ENCODE data around the gene CEP112. TPM values are rescaled to one million over a fixed set of nuclear protein-coding genes. Genes with fewer than 3 reads are reported as not detected.
"Not testable (repeated sequence)": the region's sequence is repeated elsewhere in the genome, so short reads cannot be mapped to it uniquely, and the experiment has no call there.

CEP112 gene
- total RNA-seq, 2 donors from 2014 or later = 5.0 to 8.6 TPM

GRCh38 chr17:65819810-65820209 lies 372.1 kb downstream of the CEP112 start:
- Mint-ChIP-seq H3K27ac (no peak overlapping the region), H3K27me3 (ENCODE audit: low read depth) (peaks cover 26% of the 10 kb centered on the region), H3K4me1 (ENCODE audit: low read depth) (peaks cover 7% of the 10 kb centered on the region), H3K4me3 (no peak overlapping the region), H3K9me3 (no peaks in the 10 kb centered on the region), H3K36me3 (ENCODE audit: insufficient read depth in 2 of 2) (no peaks in the 10 kb centered on the region)
- ATAC-seq (replicated peaks in 1 of 2) (no peak), DNase-seq (no peak)

- no peaks in the 10 kb centered on the region for H3K4me1 Mint-ChIP-seq (ENCODE audit: low read depth)
- H3K27me3 Mint-ChIP-seq (ENCODE audit: low read depth) = peaks cover 40% of the 10 kb centered on the region
- no peaks in the 10 kb centered on the region for H3K36me3 Mint-ChIP-seq (ENCODE audit: insufficient read depth in 2 of 2)
- DNase-seq (no peak), ATAC-seq (replicated peaks in 1 of 2) (no peak)
- no peak overlapping the region for H3K4me3 Mint-ChIP-seq
- no peaks in the 10 kb centered on the region for H3K9me3 Mint-ChIP-seq
- no peak overlapping the region for H3K27ac Mint-ChIP-seq
Observed at GRCh38 chr17:65817951-65818350, 374.0 kb downstream of the CEP112 start.

GRCh38 chr17:65814418-65814817 lies 377.5 kb downstream of the CEP112 start:
- Mint-ChIP-seq H3K27me3 (ENCODE audit: low read depth) (peaks cover 48% of the 10 kb centered on the region), H3K4me3 (no peak overlapping the region), H3K9me3 (peaks cover 7 to 11% of the 10 kb centered on the region in 2 donors), H3K4me1 (ENCODE audit: low read depth) (peaks cover 12% of the 10 kb centered on the region), H3K27ac (no peak overlapping the region), H3K36me3 (ENCODE audit: insufficient read depth in 2 of 2) (peaks cover 3 to 7% of the 10 kb centered on the region in 2 donors)
- ATAC-seq (replicated peaks in 1 of 2) (no peak), DNase-seq (no peak)

- Mint-ChIP-seq H3K27ac (no peak overlapping the region), H3K4me1 (ENCODE audit: low read depth) (peaks cover 23% of the 10 kb centered on the region), H3K27me3 (ENCODE audit: low read depth) (peaks cover 43% of the 10 kb centered on the region), H3K4me3 (no peak overlapping the region), H3K36me3 (ENCODE audit: insufficient read depth in 2 of 2) (peaks cover 8 to 17% of the 10 kb centered on the region in 2 donors), H3K9me3 (peaks cover 14 to 17% of the 10 kb centered on the region in 2 donors)
- no peak for DNase-seq
- no peak for ATAC-seq (replicated peaks in 1 of 2)
Observed at GRCh38 chr17:65813306-65813705, 378.6 kb downstream of the CEP112 start.

- ATAC-seq (replicated peaks in 1 of 2) (no peak), DNase-seq (no peak)
- H3K9me3 Mint-ChIP-seq = peaks cover 24 to 27% of the 10 kb centered on the region in 2 donors
- peaks cover 18 to 26% of the 10 kb centered on the region in 2 donors for H3K36me3 Mint-ChIP-seq (ENCODE audit: insufficient read depth in 2 of 2)
- peaks cover 35% of the 10 kb centered on the region for H3K27me3 Mint-ChIP-seq (ENCODE audit: low read depth)
- peaks cover 29% of the 10 kb centered on the region for H3K4me1 Mint-ChIP-seq (ENCODE audit: low read depth)
- no peak overlapping the region for H3K27ac Mint-ChIP-seq
- no peak overlapping the region for H3K4me3 Mint-ChIP-seq
Observed at GRCh38 chr17:65811043-65811442, 380.9 kb downstream of the CEP112 start.

- H3K9me3 Mint-ChIP-seq = peaks cover 25 to 33% of the 10 kb centered on the region in 2 donors
- peaks cover 29% of the 10 kb centered on the region for H3K4me1 Mint-ChIP-seq (ENCODE audit: low read depth)
- ATAC-seq (replicated peaks in 1 of 2) (no peak), DNase-seq (no peak)
- peaks cover 29% of the 10 kb centered on the region for H3K27me3 Mint-ChIP-seq (ENCODE audit: low read depth)
- H3K27ac Mint-ChIP-seq = no peak overlapping the region
- peaks cover 18 to 30% of the 10 kb centered on the region in 2 donors for H3K36me3 Mint-ChIP-seq (ENCODE audit: insufficient read depth in 2 of 2)
- no peak overlapping the region for H3K4me3 Mint-ChIP-seq
Observed at GRCh38 chr17:65809366-65809765, 382.6 kb downstream of the CEP112 start.

GRCh38 chr17:65808566-65808965 lies 383.4 kb downstream of the CEP112 start:
- H3K27me3 Mint-ChIP-seq (ENCODE audit: low read depth) = peaks cover 21% of the 10 kb centered on the region
- not testable (repeated sequence) for H3K4me3 Mint-ChIP-seq, H3K27ac Mint-ChIP-seq

GRCh38 chr17:65807361-65807760 lies 384.6 kb downstream of the CEP112 start:
- Mint-ChIP-seq H3K9me3 (peaks cover 29 to 37% of the 10 kb centered on the region in 2 donors), H3K36me3 (ENCODE audit: insufficient read depth in 2 of 2) (peaks cover 22 to 37% of the 10 kb centered on the region in 2 donors)

More at GRCh38 chr17:65808566-65808965, 383.4 kb downstream of the CEP112 start:
- DNase-seq; ATAC-seq (replicated peaks in 1 of 2): not testable (repeated sequence)
- Mint-ChIP-seq H3K9me3 (peaks cover 25 to 33% of the 10 kb centered on the region in 2 donors), H3K4me1 (ENCODE audit: low read depth) (peaks cover 29% of the 10 kb centered on the region), H3K36me3 (ENCODE audit: insufficient read depth in 2 of 2) (peaks cover 18 to 30% of the 10 kb centered on the region in 2 donors)

GRCh38 chr17:65801513-65801912 lies 390.4 kb downstream of the CEP112 start:
- Mint-ChIP-seq H3K9me3 (peaks cover 17 to 21% of the 10 kb centered on the region in 2 donors), H3K36me3 (ENCODE audit: insufficient read depth in 2 of 2) (peaks cover 12 to 27% of the 10 kb centered on the region in 2 donors), H3K27ac (no peak overlapping the region), H3K4me1 (ENCODE audit: low read depth) (peaks cover 30% of the 10 kb centered on the region), H3K27me3 (ENCODE audit: low read depth) (peaks cover 12% of the 10 kb centered on the region), H3K4me3 (no peak overlapping the region)
- no peak for DNase-seq
- ATAC-seq (replicated peaks in 1 of 2) = no peak

More at GRCh38 chr17:65807361-65807760, 384.6 kb downstream of the CEP112 start:
- Mint-ChIP-seq H3K4me3 (no peak overlapping the region), H3K4me1 (ENCODE audit: low read depth) (peaks cover 29% of the 10 kb centered on the region), H3K27me3 (ENCODE audit: low read depth) (peaks cover 17% of the 10 kb centered on the region), H3K27ac (no peak overlapping the region)
- no peak for DNase-seq
- ATAC-seq (replicated peaks in 1 of 2) = no peak

GRCh38 chr17:65800655-65801054 lies 391.3 kb downstream of the CEP112 start:
- peak overlapping the region; percentile 89 for H3K27ac Mint-ChIP-seq
- H3K9me3 Mint-ChIP-seq = peaks cover 14 to 16% of the 10 kb centered on the region in 2 donors
- no peak overlapping the region for H3K4me3 Mint-ChIP-seq
- DNase-seq (no peak), ATAC-seq (replicated peaks in 1 of 2) (no peak)
- peaks cover 27% of the 10 kb centered on the region for H3K4me1 Mint-ChIP-seq (ENCODE audit: low read depth)
- peaks cover 12 to 22% of the 10 kb centered on the region in 2 donors for H3K36me3 Mint-ChIP-seq (ENCODE audit: insufficient read depth in 2 of 2)
- peaks cover 12% of the 10 kb centered on the region for H3K27me3 Mint-ChIP-seq (ENCODE audit: low read depth)

- Mint-ChIP-seq H3K4me3 (peak overlapping the region; percentile 47 to 61), H3K9me3 (peaks cover 13 to 14% of the 10 kb centered on the region in 2 donors), H3K4me1 (ENCODE audit: low read depth) (peaks cover 27% of the 10 kb centered on the region), H3K27me3 (ENCODE audit: low read depth) (peaks cover 7% of the 10 kb centered on the region), H3K27ac (peak overlapping the region; percentile 89), H3K36me3 (ENCODE audit: insufficient read depth in 2 of 2) (peaks cover 12 to 22% of the 10 kb centered on the region in 2 donors)
- DNase-seq = no peak
- peak; percentile 79 to 80 for ATAC-seq (replicated peaks in 1 of 2)
Observed at GRCh38 chr17:65799869-65800268, 392.1 kb downstream of the CEP112 start.

- peak; percentile 92 for ATAC-seq (replicated peaks in 1 of 2)
Observed at GRCh38 chr17:65799454-65799853, 392.5 kb downstream of the CEP112 start.

GRCh38 chr17:65797809-65798208 lies 394.1 kb downstream of the CEP112 start:
- Mint-ChIP-seq H3K27me3 (ENCODE audit: low read depth) (peaks cover 18% of the 10 kb centered on the region), H3K27ac (peak overlapping the region; percentile 1), H3K4me3 (no peak overlapping the region), H3K4me1 (ENCODE audit: low read depth) (peaks cover 27% of the 10 kb centered on the region), H3K9me3 (peaks cover 13 to 14% of the 10 kb centered on the region in 2 donors), H3K36me3 (ENCODE audit: insufficient read depth in 2 of 2) (peaks cover 11 to 19% of the 10 kb centered on the region in 2 donors)
- ATAC-seq (replicated peaks in 1 of 2) (peak in 1 of 2 donors; percentile 14), DNase-seq (peak; percentile 25 to 44)

More at GRCh38 chr17:65799454-65799853, 392.5 kb downstream of the CEP112 start:
- peaks cover 12 to 22% of the 10 kb centered on the region in 2 donors for H3K36me3 Mint-ChIP-seq (ENCODE audit: insufficient read depth in 2 of 2)
- H3K4me1 Mint-ChIP-seq (ENCODE audit: low read depth) = peaks cover 27% of the 10 kb centered on the region
- H3K4me3 Mint-ChIP-seq = peak overlapping the region; percentile 47 to 61
- DNase-seq = peak; percentile 41 to 55
- H3K9me3 Mint-ChIP-seq = peaks cover 13 to 14% of the 10 kb centered on the region in 2 donors
- peaks cover 9% of the 10 kb centered on the region for H3K27me3 Mint-ChIP-seq (ENCODE audit: low read depth)
- H3K27ac Mint-ChIP-seq = peak overlapping the region; percentile 89

GRCh38 chr17:65797101-65797500 lies 394.8 kb downstream of the CEP112 start:
- DNase-seq = no peak
- Mint-ChIP-seq H3K4me1 (ENCODE audit: low read depth) (peaks cover 27% of the 10 kb centered on the region), H3K4me3 (no peak overlapping the region), H3K36me3 (ENCODE audit: insufficient read depth in 2 of 2) (peaks cover 5 to 12% of the 10 kb centered on the region in 2 donors), H3K9me3 (peaks cover 6 to 8% of the 10 kb centered on the region in 2 donors), H3K27ac (no peak overlapping the region), H3K27me3 (ENCODE audit: low read depth) (peaks cover 11% of the 10 kb centered on the region)
- ATAC-seq (replicated peaks in 1 of 2) = no peak
